HepG2 (cell line): Measurements from ENCODE around the gene MSH4. TPM values are rescaled to one million over a fixed set of nuclear protein-coding genes. Genes with fewer than 3 reads are reported as not detected.
"Not testable (repeated sequence)": the region's sequence is repeated elsewhere in the genome, so short reads cannot be mapped to it uniquely, and the experiment has no call there.

Experiments
- ATAC-seq: fragments of 200-7000 bp; cut with Tn5 transposase; 3 replicates; pipeline ENCODE4 v1.9.1; 2020; ENCODE audit warnings: mild to moderate bottlenecking, moderate library complexity
- BruUV-seq: library from RNA; stranded (reverse); fragments of 400-500 nt; replicated peaks from 2 replicates; lab custom pipeline; 2021; lab: Mats Ljungman, UMichigan
- CTCF ChIA-PET: fragments of 300-600 bp; formaldehyde crosslinking; extraction: SDS; loops from one replicate; lab custom pipeline; 2021; ENCODE audit warnings: low total read pairs, inconsistent platforms, low intra/inter-chr PET ratio; lab: Yijun Ruan, JAX
- POLR2A ChIA-PET: fragments of 350-600 bp; sonication (Branson Sonifier 250); formaldehyde crosslinking; loops from one replicate; lab custom pipeline; 2020; ENCODE audit warnings: antibody characterized with exemption, inconsistent platforms; lab: Yijun Ruan, JAX
- DNase-seq: peaks from one replicate; pipeline ENCODE4 v3.0.0-alpha.2; 2015; ENCODE audit warnings: low spot score
- FAIRE-seq: peaks from 3 replicates; lab custom pipeline; 2011; peaks lifted over from hg19 to GRCh38; lab: Jason Lieb, UNC
- H2AFZ ChIP-seq: one replicate; pipeline ENCODE4 v1.6.1; 2011; ENCODE audit warnings: low read length, inconsistent platforms
- H3K27ac ChIP-seq: fragments of 300-600 bp; 3 replicates; pipeline ENCODE4 v1.8.0; 2011; ENCODE audit warnings: mixed run types, mild to moderate bottlenecking, mixed read lengths, low read length, inconsistent platforms; ENCODE audit not compliant: insufficient read depth; ENCODE audit errors: extremely low read length
- H3K27me3 ChIP-seq, 2 experiments: fragments of 200-600 bp in 1 of 2; 2 replicates in 1 of 2; 3 replicates in 1 of 2; pipeline versions ENCODE4 v1.6.0 to v1.8.0; 2011; ENCODE audit warnings: low read length in 2 of 2, mild to moderate bottlenecking in 2 of 2, moderate library complexity in 2 of 2, inconsistent platforms in 1 of 2; ENCODE audit not compliant: insufficient read depth in 2 of 2, control insufficient read depth in 1 of 2
- H3K36me3 ChIP-seq, 2 experiments: fragments of 200-600 bp in 1 of 2; replicated peaks in 1 of 2; 2 replicates in 1 of 2; 3 replicates in 1 of 2; pipeline versions ENCODE4 v1.5.1 to v1.8.0; 2011; ENCODE audit warnings: low read length in 2 of 2, inconsistent platforms in 1 of 2; ENCODE audit not compliant: insufficient read depth in 2 of 2, control insufficient read depth in 1 of 2
- H3K4me1 ChIP-seq: 2 replicates; pipeline ENCODE4 v1.5.1; 2012; ENCODE audit warnings: low read length, inconsistent platforms; ENCODE audit not compliant: insufficient read depth
- H3K4me2 ChIP-seq: 2 replicates; pipeline ENCODE4 v1.6.0; 2011; ENCODE audit warnings: low read depth, low read length, inconsistent platforms
- H3K4me3 ChIP-seq, 3 experiments: fragments of 200-600 bp in 1 of 3; sonication (generic), shearing (Covaris generic) in 1 of 3; replicated peaks in 1 of 3; 2 replicates each; pipeline ENCODE4 v1.5.1; 2011 to 2016; ENCODE audit warnings: low read length in 3 of 3, inconsistent platforms in 2 of 3, low read depth in 2 of 3, mild to moderate bottlenecking in 2 of 3, control low read depth in 1 of 3, mixed read lengths in 1 of 3; ENCODE audit not compliant: insufficient read depth in 1 of 3
- H3K79me2 ChIP-seq: one replicate; pipeline ENCODE4 v1.6.1; 2011; ENCODE audit warnings: low read length, inconsistent platforms; ENCODE audit not compliant: insufficient read depth
- H3K9ac ChIP-seq: 2 replicates; pipeline ENCODE4 v1.6.0; 2011; ENCODE audit warnings: mild to moderate bottlenecking, low read depth, low read length, inconsistent platforms; ENCODE audit not compliant: insufficient read depth
- H3K9me3 ChIP-seq: 2 replicates; pipeline ENCODE4 v1.5.1; 2012; ENCODE audit warnings: mild to moderate bottlenecking, low read length
- H4K20me1 ChIP-seq: 2 replicates; pipeline ENCODE4 v1.6.0; 2011; ENCODE audit warnings: inconsistent platforms, mild to moderate bottlenecking, low read length, moderate library complexity; ENCODE audit not compliant: insufficient read depth
- FOXA1 ChIP-seq, 2 experiments: fragments of 450-650 bp in 1 of 2; sonication (generic) in 1 of 2; formaldehyde crosslinking in 1 of 2; IDR thresholded peaks; 2 replicates each; pipeline versions ENCODE4 v1.4.0 to v1.6.1; 2016 to 2020; ENCODE audit warnings: missing genetic modification reagents in 1 of 2
- NR2C2 ChIP-seq: sonication (generic); formaldehyde crosslinking; IDR thresholded peaks from 2 replicates; pipeline ENCODE4 v1.4.0; 2020; ENCODE audit warnings: missing genetic modification reagents, mild to moderate bottlenecking, moderate library complexity, borderline replicate concordance
- SALL1 ChIP-seq: sonication (generic); formaldehyde crosslinking; IDR thresholded peaks from 2 replicates; pipeline ENCODE4 v1.8.0; 2022; ENCODE audit warnings: mild to moderate bottlenecking, missing genetic modification reagents
- ZBTB1 ChIP-seq: sonication (generic); formaldehyde crosslinking; IDR thresholded peaks from 2 replicates; pipeline ENCODE4 v1.4.0; 2020; ENCODE audit warnings: missing genetic modification reagents, borderline replicate concordance
- ZFX ChIP-seq: sonication (generic); formaldehyde crosslinking; IDR thresholded peaks from 2 replicates; pipeline ENCODE4 v1.4.0; 2020; ENCODE audit warnings: mild to moderate bottlenecking, low read depth, missing genetic modification reagents, moderate library complexity
- ZFY ChIP-seq: sonication (generic); formaldehyde crosslinking; IDR thresholded peaks from 2 replicates; pipeline ENCODE4 v1.4.0; 2020; ENCODE audit warnings: missing genetic modification reagents
- ZMYM4 ChIP-seq: sonication (generic); formaldehyde crosslinking; IDR thresholded peaks from 2 replicates; pipeline ENCODE4 v1.8.1; 2023; ENCODE audit warnings: mild to moderate bottlenecking, missing genetic modification reagents
- ZNF598 ChIP-seq: sonication (generic); formaldehyde crosslinking; IDR thresholded peaks from 2 replicates; pipeline ENCODE4 v1.5.1; 2020; ENCODE audit warnings: mild to moderate bottlenecking, missing genetic modification reagents, borderline replicate concordance
- ZNF883 ChIP-seq: sonication (generic); formaldehyde crosslinking; IDR thresholded peaks from 2 replicates; pipeline ENCODE4 v1.5.1; 2020; ENCODE audit warnings: mild to moderate bottlenecking, missing genetic modification reagents; ENCODE audit errors: not compliant biosample characterization
- WGBS: methylation state at CpG from one replicate; pipeline ENCODE4 v1.1.6; 2017; ENCODE audit warnings: low lambda C conversion rate; 5-methylcytosine and 5-hydroxymethylcytosine counted together
- in situ Hi-C: cut with HindIII; loops from 2 replicates; pipeline ENCODE4 v1.10.0; 2017; ENCODE audit warnings: low pct_unique_long_range_greater_than_20kb; ENCODE audit not compliant: extremely low pct_ligation_motif_present
- intact Hi-C: fragments of 100-400 bp; cut with micrococcal nuclease; formaldehyde crosslinking; loops from one replicate; pipeline ENCODE4 v1.10.0; 2022; ENCODE audit not compliant: unreplicated experiment
- polyA plus RNA-seq, 8 experiments: library from polyadenylated mRNA; depleted of rRNA in 3 of 8; stranded (reverse) in 7 of 8; unstranded in 1 of 8; fragments of >200 nt; fragmentation: Illumina TruSeq in 4 of 8; extraction: Trizol in 4 of 8; gene quantifications; 2 replicates each; pipeline versions ENCODE4 v1.2.1 to v1.2.3, GENCODE V29; 2011 to 2016; ENCODE audit warnings: low read depth in 4 of 8, missing spikeins in 1 of 8, mixed read lengths in 1 of 8; ENCODE audit not compliant: insufficient read depth in 1 of 8
- total RNA-seq, 5 experiments: library from RNA; depleted of rRNA; stranded (reverse); fragments of >200 nt; fragmentation: Illumina TruSeq; extraction: Trizol; gene quantifications; 2 replicates each; pipeline ENCODE4 v1.2.3, GENCODE V29; 2016; ENCODE audit warnings: low read depth in 1 of 5
- TF ChIP-seq, protein P1 (sequence below): sonication (generic); formaldehyde crosslinking; conservative IDR thresholded peaks from 2 replicates; pipeline ENCODE4 v1.4.0; 2020; ENCODE audit warnings: missing genetic modification reagents
- TF ChIP-seq, protein P2 (sequence below): sonication (generic); formaldehyde crosslinking; IDR thresholded peaks from 2 replicates; pipeline ENCODE4 v1.5.1; 2020; ENCODE audit warnings: mild to moderate bottlenecking, missing genetic modification reagents, moderate library complexity
- TF ChIP-seq, protein P3 (sequence below): sonication (generic); formaldehyde crosslinking; IDR thresholded peaks from 2 replicates; pipeline ENCODE4 v1.4.0; 2020; ENCODE audit warnings: low read depth, missing genetic modification reagents
- TF ChIP-seq, protein P4 (sequence below): sonication (generic); formaldehyde crosslinking; conservative IDR thresholded peaks from 2 replicates; pipeline ENCODE4 v1.8.0; 2022; ENCODE audit warnings: mild to moderate bottlenecking, moderate library complexity, missing genetic modification reagents

Gene MSH4
- total and polyA plus RNA-seq, 2 of the 13 experiments (the other 11 are each of a cell fraction or from before 2014, with no cell fraction given): 0.01 to 0.09 TPM

DNA sequence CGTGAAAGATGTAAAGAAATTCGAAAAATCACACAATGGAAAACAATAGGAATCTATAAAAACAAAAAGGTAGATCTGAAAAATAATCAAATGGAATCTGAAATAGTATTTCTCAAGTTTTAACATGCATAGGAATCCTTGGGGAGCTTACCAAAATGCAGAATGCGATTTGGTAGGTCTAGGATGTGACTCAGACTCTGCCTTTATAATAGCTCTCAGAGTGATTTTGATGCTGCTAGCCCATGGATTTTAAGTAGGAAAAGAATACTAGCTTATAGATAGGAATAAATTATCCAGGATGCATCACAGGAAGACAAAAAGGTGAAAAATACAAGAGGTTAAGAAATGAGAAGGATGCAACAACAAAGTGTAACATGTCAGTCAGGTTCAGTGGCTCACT lies 24.7 kb upstream of the MSH4 start (continued):
- TF ChIP-seq, protein P1, sequence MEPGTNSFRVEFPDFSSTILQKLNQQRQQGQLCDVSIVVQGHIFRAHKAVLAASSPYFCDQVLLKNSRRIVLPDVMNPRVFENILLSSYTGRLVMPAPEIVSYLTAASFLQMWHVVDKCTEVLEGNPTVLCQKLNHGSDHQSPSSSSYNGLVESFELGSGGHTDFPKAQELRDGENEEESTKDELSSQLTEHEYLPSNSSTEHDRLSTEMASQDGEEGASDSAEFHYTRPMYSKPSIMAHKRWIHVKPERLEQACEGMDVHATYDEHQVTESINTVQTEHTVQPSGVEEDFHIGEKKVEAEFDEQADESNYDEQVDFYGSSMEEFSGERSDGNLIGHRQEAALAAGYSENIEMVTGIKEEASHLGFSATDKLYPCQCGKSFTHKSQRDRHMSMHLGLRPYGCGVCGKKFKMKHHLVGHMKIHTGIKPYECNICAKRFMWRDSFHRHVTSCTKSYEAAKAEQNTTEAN (CRISPR knock-in tag): no peak
- TF ChIP-seq ZBTB1 (CRISPR knock-in tag) (no peak), NR2C2 (CRISPR knock-in tag) (no peak)
- TF ChIP-seq, protein P2, sequence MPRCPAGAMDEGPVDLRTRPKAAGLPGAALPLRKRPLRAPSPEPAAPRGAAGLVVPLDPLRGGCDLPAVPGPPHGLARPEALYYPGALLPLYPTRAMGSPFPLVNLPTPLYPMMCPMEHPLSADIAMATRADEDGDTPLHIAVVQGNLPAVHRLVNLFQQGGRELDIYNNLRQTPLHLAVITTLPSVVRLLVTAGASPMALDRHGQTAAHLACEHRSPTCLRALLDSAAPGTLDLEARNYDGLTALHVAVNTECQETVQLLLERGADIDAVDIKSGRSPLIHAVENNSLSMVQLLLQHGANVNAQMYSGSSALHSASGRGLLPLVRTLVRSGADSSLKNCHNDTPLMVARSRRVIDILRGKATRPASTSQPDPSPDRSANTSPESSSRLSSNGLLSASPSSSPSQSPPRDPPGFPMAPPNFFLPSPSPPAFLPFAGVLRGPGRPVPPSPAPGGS (CRISPR knock-in tag): no peak
- TF ChIP-seq, protein P3, sequence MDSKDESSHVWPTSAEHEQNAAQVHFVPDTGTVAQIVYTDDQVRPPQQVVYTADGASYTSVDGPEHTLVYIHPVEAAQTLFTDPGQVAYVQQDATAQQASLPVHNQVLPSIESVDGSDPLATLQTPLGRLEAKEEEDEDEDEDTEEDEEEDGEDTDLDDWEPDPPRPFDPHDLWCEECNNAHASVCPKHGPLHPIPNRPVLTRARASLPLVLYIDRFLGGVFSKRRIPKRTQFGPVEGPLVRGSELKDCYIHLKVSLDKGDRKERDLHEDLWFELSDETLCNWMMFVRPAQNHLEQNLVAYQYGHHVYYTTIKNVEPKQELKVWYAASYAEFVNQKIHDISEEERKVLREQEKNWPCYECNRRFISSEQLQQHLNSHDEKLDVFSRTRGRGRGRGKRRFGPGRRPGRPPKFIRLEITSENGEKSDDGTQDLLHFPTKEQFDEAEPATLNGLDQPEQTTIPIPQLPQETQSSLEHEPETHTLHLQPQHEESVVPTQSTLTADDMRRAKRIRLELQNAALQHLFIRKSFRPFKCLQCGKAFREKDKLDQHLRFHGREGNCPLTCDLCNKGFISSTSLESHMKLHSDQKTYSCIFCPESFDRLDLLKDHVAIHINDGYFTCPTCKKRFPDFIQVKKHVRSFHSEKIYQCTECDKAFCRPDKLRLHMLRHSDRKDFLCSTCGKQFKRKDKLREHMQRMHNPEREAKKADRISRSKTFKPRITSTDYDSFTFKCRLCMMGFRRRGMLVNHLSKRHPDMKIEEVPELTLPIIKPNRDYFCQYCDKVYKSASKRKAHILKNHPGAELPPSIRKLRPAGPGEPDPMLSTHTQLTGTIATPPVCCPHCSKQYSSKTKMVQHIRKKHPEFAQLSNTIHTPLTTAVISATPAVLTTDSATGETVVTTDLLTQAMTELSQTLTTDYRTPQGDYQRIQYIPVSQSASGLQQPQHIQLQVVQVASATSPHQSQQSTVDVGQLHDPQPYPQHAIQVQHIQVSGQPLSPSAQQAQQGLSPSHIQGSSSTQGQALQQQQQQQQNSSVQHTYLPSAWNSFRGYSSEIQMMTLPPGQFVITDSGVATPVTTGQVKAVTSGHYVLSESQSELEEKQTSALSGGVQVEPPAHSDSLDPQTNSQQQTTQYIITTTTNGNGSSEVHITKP (CRISPR knock-in tag): no peak
- TF ChIP-seq, all 625 proteins: peak for 0

DNA sequence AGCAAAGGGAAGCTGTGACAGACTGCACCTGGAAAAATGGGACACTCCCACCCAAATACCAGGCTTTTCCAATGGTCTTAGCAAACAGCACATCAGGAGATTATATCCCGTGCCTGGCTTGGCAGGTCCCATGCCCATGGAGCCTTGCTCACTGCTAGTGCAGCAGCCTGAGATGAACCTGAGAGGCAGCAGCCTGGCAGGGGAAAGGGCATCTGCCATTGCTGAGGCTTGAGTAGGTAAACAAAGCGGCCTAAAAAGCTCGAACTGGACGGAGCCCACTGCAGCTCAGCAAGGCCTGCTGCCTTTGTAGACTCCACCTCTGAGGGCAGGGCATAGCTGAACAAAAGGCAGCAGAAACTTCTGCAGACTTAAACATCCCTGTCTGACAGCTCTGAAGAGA lies 18.9 kb upstream of the MSH4 start:
- Histone ChIP-seq H3K4me2 (peak overlapping the region; percentile 64), H3K4me3 (peak overlapping the region in 1 of 3 experiments; percentile 28; a peak in 1 of 6 replicates), H3K4me1 (peaks cover 23% of the 10 kb centered on the region), H3K9ac (peak overlapping the region; percentile 17; the same call in 1 of the 2 replicates)
- H3K36me3 ChIP-seq; DNase-seq; FAIRE-seq; CTCF ChIA-PET; H3K9me3 ChIP-seq; H2AFZ ChIP-seq; in situ Hi-C loops; H3K27ac ChIP-seq; H3K27me3 ChIP-seq; BruUV-seq; H4K20me1 ChIP-seq; intact Hi-C loops; H3K79me2 ChIP-seq; TF ChIP-seq FOXA1 (IDR thresholded peaks at IDR 0.05): not testable (repeated sequence)
- POLR2A ChIA-PET: interaction anchor here (1.4 to 2.5 kb wide), 4 partner anchors 9 to 52 kb away, joined by 4 to 19 read pairs (median 4); partner anchors contain the start of gene RABGGTB
- ATAC-seq: peak; percentile 63
- 17% methylated on average over 1 of the region's 4 CpGs for WGBS
- TF ChIP-seq SALL1 (0 out of 2 replicates have a peak, but pooled peaks have one; percentile 19), ZMYM4 (CRISPR knock-in tag) (peak; percentile 21; the same call in 1 of the 2 replicates), ZNF598 (peak; percentile 49; the same call in 1 of the 2 replicates), FOXA1 (CRISPR knock-in tag; IDR thresholded peaks at IDR 0.05) (peak; percentile 44; the same call in 1 of the 2 replicates), ZFY (peak; percentile 34; the same call in 1 of the 2 replicates), ZNF883 (peak; percentile 32), ZFX (peak; percentile 42; the same call in 1 of the 2 replicates)
- TF ChIP-seq, protein P4, sequence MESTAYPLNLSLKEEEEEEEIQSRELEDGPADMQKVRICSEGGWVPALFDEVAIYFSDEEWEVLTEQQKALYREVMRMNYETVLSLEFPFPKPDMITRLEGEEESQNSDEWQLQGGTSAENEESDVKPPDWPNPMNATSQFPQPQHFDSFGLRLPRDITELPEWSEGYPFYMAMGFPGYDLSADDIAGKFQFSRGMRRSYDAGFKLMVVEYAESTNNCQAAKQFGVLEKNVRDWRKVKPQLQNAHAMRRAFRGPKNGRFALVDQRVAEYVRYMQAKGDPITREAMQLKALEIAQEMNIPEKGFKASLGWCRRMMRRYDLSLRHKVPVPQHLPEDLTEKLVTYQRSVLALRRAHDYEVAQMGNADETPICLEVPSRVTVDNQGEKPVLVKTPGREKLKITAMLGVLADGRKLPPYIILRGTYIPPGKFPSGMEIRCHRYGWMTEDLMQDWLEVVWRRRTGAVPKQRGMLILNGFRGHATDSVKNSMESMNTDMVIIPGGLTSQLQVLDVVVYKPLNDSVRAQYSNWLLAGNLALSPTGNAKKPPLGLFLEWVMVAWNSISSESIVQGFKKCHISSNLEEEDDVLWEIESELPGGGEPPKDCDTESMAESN (CRISPR knock-in tag): 0 out of 2 replicates have a peak, but pooled peaks have one; percentile 27
